Activated CD4-positive, alpha-beta memory T cell treated with anti-CD3 and anti-CD28 coated beads, Interleukin-2, amount 10 ng/mL, durations not matched to agents 7 days and 5 days (primary cell): ENCODE data around the gene KRTAP4-6. TPM values are rescaled to one million over a fixed set of nuclear protein-coding genes. Genes with fewer than 3 reads are reported as not detected.
"Not testable (repeated sequence)": the region's sequence is repeated elsewhere in the genome, so short reads cannot be mapped to it uniquely, and the experiment has no call there.

Experiments
- CTCF ChIA-PET: fragments of 350-600 bp; sonication (Branson Sonifier 250); formaldehyde crosslinking; loops from one replicate; lab custom pipeline; 2021; ENCODE audit warnings: antibody characterized with exemption, inconsistent platforms; lab: Charles Lee
- POLR2A ChIA-PET: fragments of 350-600 bp; sonication (Branson Sonifier 250); formaldehyde crosslinking; loops from one replicate; lab custom pipeline; 2021; ENCODE audit warnings: antibody characterized with exemption; lab: Charles Lee
- DNase-seq: peaks from one replicate; pipeline ENCODE4 v3.0.0-alpha.2; 2020
- H3K27ac Mint-ChIP-seq: one replicate; pipeline ENCODE4 v1.8.0; 2021; ENCODE audit warnings: mild to moderate bottlenecking, mixed read lengths
- H3K27me3 Mint-ChIP-seq: one replicate; pipeline ENCODE4 v1.8.0; 2021; ENCODE audit warnings: mixed read lengths
- H3K36me3 Mint-ChIP-seq: one replicate; pipeline ENCODE4 v1.8.0; 2021; ENCODE audit warnings: low read depth, mixed read lengths
- H3K4me1 Mint-ChIP-seq: one replicate; pipeline ENCODE4 v1.8.0; 2021; ENCODE audit warnings: mixed read lengths
- H3K4me3 Mint-ChIP-seq: one replicate; pipeline ENCODE4 v1.8.0; 2021; ENCODE audit warnings: mild to moderate bottlenecking, mixed read lengths
- H3K9me3 Mint-ChIP-seq: one replicate; pipeline ENCODE4 v1.8.0; 2021; ENCODE audit warnings: mixed read lengths
- total RNA-seq, 2 experiments: library from RNA; stranded (reverse); gene quantifications; one replicate each; pipeline ENCODE4 v1.2.3, GENCODE V29; 2021

The KRTAP4-6 gene
- total RNA-seq, 2 experiments from 2014 or later: not detected

DNA sequence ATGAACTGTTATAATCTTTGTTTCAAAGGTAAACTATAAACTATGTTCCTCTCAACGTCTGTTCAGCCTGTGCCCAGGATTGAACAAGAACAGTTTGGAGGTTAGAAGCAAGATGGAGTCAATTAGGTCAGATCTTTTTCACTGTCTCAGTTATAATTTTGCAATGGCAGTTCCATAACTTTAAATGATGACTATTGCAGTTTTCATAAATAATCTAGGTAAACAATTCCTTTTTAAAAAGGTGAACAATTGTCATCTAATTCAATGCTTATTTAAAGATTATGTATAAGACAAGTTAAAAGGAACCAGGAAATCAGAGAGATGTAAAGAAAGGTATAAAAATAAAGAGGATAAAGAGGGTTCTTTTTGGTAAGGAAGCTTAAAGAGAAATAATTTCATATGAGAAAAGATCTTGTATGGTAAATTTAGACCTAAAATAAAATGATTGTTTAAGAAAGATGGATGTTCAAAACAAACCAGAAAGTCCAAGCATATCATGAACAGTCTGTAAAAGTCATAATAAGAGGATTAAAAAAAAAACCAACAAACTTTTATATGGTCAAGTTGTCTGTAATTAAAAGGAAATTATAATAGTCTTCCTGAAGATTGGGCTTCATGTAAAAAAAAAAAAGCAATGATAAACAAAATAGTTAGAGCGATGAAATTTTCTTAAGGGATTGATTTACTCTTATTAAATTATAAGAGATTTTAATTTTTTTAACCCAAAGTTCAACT, 29.0 kb downstream of the KRTAP4-6 start:
- Mint-ChIP-seq H3K27ac (no peak overlapping the region), H3K36me3 (no peaks in the 10 kb centered on the region)

DNA sequence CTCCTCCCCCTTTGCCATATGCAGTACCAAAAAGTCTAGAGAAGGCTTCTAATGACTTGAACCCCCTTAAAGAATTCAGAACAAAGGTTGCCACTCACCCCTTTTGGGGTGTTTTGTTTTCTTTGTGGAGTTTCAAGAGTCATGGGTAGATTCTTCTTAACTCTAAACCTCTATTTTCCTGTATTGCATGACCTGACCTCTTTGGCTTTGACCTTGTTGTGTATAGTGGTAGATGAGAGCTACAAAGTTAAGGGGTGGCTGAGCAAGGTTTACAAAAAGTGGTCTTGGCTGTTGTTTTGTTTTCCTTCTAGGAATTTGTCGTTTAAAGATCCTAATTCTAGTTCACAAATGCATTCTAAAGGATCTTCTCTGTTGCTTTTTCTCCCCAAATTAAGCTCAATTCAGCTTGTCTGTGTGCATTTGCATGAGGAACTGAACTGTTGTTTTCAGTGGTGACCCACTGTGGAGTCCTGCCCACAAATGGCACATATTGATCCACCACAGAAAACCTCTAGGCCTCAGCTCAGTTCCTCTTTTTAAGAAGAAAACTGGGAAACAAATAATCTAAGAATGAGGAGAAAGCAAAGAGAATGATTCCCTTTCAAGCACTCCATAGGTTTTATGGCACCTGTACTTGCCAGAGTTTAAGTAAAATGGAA, 31.5 kb downstream of the KRTAP4-6 start:
- not testable (repeated sequence) for H3K9me3 Mint-ChIP-seq

More for the DNA sequence above, 29.0 kb downstream of the KRTAP4-6 start:
- Mint-ChIP-seq H3K4me3 (no peak overlapping the region), H3K27me3 (peaks cover 18% of the 10 kb centered on the region), H3K9me3 (peaks cover 4% of the 10 kb centered on the region), H3K4me1 (no peaks in the 10 kb centered on the region)
- ChIA-PET POLR2A (no interaction called here), CTCF (interaction anchor here (0.7 kb wide), 1 partner anchor 212 kb away, joined by 3 read pairs; no protein-coding TSS in a partner anchor)
- no peak for DNase-seq

DNA sequence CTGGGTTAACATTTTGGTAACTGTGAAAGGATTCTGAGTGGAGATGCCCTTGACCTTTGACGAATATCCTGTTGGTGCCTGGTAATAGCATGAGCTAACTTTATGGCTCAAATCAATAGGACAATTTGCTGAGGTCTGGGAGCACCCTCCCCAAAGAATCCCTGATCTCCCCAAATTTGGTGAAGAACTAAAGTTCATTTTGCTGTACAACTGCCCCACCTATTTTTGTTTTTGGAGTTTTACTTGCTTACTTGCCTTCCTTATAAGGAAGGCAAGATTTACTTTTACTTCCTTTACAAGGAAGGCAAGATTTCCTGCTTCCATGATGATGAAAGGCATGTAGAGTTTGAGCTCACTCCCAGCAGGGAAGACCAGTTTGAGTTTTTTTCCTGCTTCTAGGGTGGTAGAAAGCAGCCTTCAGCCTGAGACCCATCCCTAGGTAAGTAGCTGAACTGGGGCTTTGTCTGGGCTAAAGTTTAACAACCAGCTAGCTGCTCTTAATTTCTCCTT, 32.3 kb downstream of the KRTAP4-6 start:
- DNase-seq: no peak
- Mint-ChIP-seq H3K27me3 (peaks cover 18% of the 10 kb centered on the region), H3K4me1 (no peaks in the 10 kb centered on the region), H3K36me3 (no peaks in the 10 kb centered on the region), H3K27ac (no peak overlapping the region), H3K4me3 (no peak overlapping the region), H3K9me3 (peaks cover 4% of the 10 kb centered on the region)
- ChIA-PET POLR2A (no interaction called here), CTCF (no interaction called here)

More for the DNA sequence above, 31.5 kb downstream of the KRTAP4-6 start:
- POLR2A ChIA-PET, H3K27ac Mint-ChIP-seq, DNase-seq, H3K36me3 Mint-ChIP-seq, H3K4me1 Mint-ChIP-seq, CTCF ChIA-PET, H3K4me3 Mint-ChIP-seq: not testable (repeated sequence)
- peaks cover 18% of the 10 kb centered on the region for H3K27me3 Mint-ChIP-seq

DNA sequence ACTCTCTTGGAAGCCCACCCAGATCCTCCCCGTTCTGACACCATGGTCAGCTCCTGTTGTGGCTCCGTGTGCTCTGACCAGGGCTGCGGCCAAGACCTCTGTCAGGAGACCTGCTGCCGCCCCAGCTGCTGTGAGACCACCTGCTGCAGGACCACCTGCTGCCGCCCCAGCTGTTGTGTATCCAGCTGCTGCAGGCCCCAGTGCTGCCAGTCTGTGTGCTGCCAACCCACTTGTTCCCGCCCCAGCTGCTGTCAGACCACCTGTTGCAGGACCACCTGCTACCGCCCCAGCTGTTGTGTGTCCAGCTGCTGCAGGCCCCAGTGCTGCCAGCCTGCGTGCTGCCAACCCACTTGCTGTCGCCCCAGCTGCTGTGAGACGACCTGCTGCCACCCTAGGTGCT, 35.0 kb downstream of the KRTAP4-6 start, which contains the start of gene KRTAP4-9:
TSS of gene KRTAP4-9 (plus strand) at position 43 of the 400 bp plus-strand sequence. CDS start at position 43, 0 bp downstream.
- H3K36me3 Mint-ChIP-seq, H3K4me3 Mint-ChIP-seq, H3K9me3 Mint-ChIP-seq, H3K4me1 Mint-ChIP-seq, CTCF ChIA-PET, H3K27ac Mint-ChIP-seq, POLR2A ChIA-PET, DNase-seq: not testable (repeated sequence)
- H3K27me3 Mint-ChIP-seq: peaks cover 13% of the 10 kb centered on the region

DNA sequence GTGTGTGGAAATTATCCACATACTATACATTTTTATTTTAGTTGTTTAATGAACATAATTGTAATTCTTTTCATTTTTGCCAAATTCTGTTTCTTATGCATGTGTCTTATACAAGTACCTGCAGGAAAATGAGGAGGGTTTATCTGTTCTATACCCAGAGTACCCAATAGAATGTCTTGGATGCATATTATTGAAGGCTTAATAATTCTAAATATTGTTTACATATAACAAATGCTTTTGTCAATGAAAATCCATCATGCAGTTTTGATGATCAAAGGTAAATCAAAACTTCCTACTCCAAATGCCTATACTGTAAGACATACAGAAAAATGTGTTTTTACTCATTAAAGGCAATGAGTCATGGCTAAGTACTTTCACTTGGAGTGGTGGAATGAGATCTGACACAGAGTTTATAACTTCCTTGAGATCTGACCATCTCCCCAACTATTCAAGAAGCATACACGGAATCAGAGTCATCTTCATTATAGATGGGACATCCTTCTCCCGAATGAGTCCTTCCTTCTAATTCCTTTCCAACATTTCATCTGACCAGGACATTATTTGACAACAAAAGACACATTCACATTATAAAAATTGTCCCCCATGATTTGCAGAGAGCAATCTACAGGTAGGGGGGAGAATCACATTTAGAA, 35.8 kb downstream of the KRTAP4-6 start:
- H3K27ac Mint-ChIP-seq, H3K4me1 Mint-ChIP-seq, DNase-seq, H3K9me3 Mint-ChIP-seq, H3K4me3 Mint-ChIP-seq, H3K36me3 Mint-ChIP-seq, POLR2A ChIA-PET: not testable (repeated sequence)
- H3K27me3 Mint-ChIP-seq: peaks cover 18% of the 10 kb centered on the region
- CTCF ChIA-PET: interaction anchor here (0.6 kb wide), 1 partner anchor 393 kb away, joined by 4 read pairs; no protein-coding TSS in a partner anchor

DNA sequence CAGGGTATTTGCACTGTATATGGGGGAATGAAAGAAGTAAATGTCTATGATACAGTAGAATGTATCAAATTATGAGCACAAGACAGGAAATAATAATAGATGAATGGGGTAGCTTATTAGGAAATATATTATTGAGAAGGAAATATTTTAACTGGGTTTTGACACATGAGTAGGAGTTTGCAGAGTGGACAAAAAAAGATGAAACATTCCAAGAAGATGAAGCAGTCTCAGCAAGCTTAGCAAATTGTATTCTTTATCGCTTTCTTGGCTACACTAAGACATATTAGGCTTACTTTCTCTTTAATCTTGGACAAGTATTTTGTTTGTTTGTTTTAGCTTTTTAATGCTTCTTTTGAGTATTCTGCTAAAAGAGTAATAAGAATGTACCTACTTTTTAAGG, 36.4 kb downstream of the KRTAP4-6 start:
- H3K36me3 Mint-ChIP-seq: no peaks in the 10 kb centered on the region
- H3K4me1 Mint-ChIP-seq: no peaks in the 10 kb centered on the region
- peaks cover 17% of the 10 kb centered on the region for H3K27me3 Mint-ChIP-seq
- no peak overlapping the region for H3K4me3 Mint-ChIP-seq
- DNase-seq: no peak
- no peaks in the 10 kb centered on the region for H3K9me3 Mint-ChIP-seq
- CTCF ChIA-PET: interaction anchor here (0.6 kb wide), 1 partner anchor 393 kb away, joined by 4 read pairs; no protein-coding TSS in a partner anchor
- no peak overlapping the region for H3K27ac Mint-ChIP-seq
- POLR2A ChIA-PET: no interaction called here

DNA sequence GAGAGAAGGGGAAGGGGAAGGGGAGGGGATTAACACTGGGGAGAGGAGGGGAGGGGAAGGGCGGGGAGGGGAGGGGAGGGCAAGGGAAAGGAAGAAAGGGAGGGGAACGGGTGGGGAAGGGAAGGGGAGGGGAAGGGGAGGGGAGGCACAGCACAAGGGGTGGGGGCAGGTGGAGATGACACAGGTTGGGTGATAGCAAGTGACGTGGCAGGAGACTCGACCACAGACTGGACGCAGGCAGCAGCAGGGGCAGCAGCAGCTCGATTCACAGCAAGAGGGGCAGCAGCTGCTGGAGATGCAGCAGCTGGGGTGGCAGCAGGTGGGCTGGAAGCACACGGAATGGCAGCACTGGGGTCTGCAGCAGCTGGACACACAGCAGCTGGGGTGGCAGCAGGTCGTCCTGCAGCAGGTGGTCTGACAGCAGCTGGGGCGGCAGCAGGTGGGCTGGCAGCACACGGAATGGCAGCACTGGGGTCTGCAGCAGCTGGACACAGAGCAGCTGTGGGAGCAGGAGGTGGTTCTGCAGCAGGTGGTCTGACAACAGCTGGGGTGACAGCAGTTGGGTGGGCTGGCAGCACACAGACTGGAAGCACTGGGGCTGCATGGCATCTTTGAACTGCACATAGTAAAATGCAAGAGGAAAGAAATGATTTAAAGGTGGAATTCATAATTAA, 38.6 kb downstream of the KRTAP4-6 start, which contains the start of gene KRTAP4-16:
TSS of gene KRTAP4-16 (minus strand) at position 624 of the 674 bp plus-strand sequence. CDS start at position 624, 0 bp downstream.
- Mint-ChIP-seq H3K36me3 (no peaks in the 10 kb centered on the region), H3K27ac (no peak within 1 kb of the TSS), H3K4me1 (no peaks in the 10 kb centered on the region), H3K9me3 (no peaks in the 10 kb centered on the region), H3K27me3 (peaks cover 15% of the 10 kb centered on the region), H3K4me3 (no peak within 1 kb of the TSS)
- POLR2A ChIA-PET: no interaction called here
- DNase-seq: no peak
- CTCF ChIA-PET: no interaction called here

DNA sequence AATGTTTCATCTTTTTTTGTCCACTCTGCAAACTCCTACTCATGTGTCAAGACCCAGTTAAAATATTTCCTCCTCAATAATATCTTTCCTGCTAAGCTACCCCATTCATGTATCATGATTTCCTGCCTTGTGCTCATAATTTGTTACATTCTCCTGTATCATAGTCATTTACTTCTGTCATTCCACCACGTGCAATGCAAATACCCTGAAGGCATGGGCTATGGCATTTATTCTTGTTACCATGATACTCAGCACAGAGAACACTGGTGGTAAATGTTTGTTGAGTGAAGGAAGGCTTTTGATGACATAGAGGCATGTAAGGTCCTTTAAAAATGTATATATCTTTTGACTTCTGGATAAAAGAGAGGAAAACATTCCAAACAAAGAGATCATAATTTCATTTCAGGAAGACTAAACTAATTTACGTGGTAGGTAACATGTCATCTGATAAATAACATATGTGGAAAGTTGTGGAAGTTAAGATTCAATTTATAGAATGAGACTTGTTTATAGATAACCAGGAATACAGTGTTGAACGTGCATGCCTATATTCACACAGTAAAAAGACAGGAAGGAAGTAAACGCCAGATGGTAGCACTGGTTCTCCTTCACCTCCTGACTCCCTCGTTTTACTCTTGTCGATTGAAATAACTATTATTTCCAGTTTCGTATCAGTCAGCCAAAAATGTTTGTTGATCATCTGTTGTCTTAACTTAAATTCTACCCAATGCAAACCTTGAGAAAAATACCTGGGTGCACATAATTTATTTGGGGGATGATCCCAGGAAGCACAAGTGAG, 40.5 kb downstream of the KRTAP4-6 start:
- H3K36me3 Mint-ChIP-seq, CTCF ChIA-PET, H3K9me3 Mint-ChIP-seq, H3K4me3 Mint-ChIP-seq, POLR2A ChIA-PET, H3K4me1 Mint-ChIP-seq, H3K27ac Mint-ChIP-seq, DNase-seq: not testable (repeated sequence)
- peaks cover 10% of the 10 kb centered on the region for H3K27me3 Mint-ChIP-seq

DNA sequence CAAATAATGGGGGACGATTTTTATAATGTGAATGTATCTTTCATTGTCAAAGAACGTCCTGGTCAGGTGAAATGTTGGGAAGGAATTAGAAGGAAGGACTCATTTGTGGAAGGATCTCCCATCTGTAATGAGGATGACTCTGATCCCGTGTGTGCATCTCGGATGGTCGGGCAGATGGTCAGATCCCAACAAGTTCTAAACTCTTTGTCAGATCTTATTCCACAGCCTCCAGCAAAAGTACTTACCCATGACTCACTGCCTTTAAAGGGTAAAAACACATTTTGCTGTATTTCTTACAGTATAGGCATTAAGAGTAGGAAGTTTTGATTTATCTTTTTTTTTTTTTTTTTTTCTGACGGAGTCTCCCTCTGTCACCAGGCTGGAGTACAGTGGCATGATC, 41.9 kb downstream of the KRTAP4-6 start:
- Mint-ChIP-seq H3K27ac (no peak overlapping the region), H3K27me3 (peaks cover 10% of the 10 kb centered on the region), H3K4me1 (no peaks in the 10 kb centered on the region), H3K4me3 (no peak overlapping the region), H3K9me3 (no peaks in the 10 kb centered on the region), H3K36me3 (no peaks in the 10 kb centered on the region)
- CTCF ChIA-PET: no interaction called here
- no peak for DNase-seq
- POLR2A ChIA-PET: no interaction called here

DNA sequence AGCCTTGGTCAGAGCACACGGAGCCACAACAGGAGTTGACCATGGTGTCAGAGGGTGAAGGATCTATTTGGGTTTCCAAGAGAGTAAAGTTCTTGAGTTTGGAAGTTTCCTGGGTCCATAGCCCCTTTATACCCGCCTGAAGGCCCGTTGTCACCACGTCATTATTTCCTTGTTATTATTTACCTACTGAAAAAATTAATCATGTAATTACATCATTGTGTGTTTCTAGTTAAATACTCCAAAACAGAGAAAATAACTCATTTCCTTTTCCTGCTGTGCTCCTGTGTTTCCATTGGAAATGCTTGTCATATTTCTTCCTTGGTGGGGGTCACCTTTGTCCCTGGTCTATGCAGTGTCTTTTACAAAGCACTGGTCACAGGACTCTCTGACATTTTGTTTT, 42.3 kb downstream of the KRTAP4-6 start, which contains the start of gene KRTAP4-8:
TSS of gene KRTAP4-8 (minus strand) at position 101 of the 400 bp plus-strand sequence. CDS start at position 43, 58 bp downstream.
- Mint-ChIP-seq H3K27me3 (peaks cover 10% of the 10 kb centered on the region), H3K4me3 (no peak within 1 kb of the TSS), H3K36me3 (no peaks in the 10 kb centered on the region), H3K4me1 (no peaks in the 10 kb centered on the region), H3K9me3 (no peaks in the 10 kb centered on the region), H3K27ac (no peak within 1 kb of the TSS)
- DNase-seq: no peak
- POLR2A ChIA-PET: no interaction called here
- CTCF ChIA-PET: no interaction called here

DNA sequence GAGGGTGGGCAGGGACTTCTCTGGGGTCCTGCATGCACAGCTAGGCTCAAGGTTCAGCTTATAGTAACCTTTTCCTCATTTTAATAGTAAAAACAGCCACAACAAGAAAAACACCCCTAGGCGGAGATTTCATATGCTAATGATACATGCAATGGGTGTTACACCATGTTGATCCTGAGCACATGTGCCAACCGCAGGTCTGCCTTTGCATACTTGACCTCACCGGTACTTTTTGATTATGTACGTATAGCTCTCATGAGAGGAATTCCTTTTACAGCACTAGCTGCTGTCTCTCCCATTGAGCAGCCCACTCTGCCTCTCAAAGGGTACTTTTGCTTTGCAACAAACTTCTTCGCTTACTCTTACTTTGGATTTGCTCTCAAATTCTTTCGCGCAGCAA, 44.3 kb downstream of the KRTAP4-6 start:
- peaks cover 3% of the 10 kb centered on the region for H3K9me3 Mint-ChIP-seq
- H3K27ac Mint-ChIP-seq: no peak overlapping the region
- ChIA-PET POLR2A (no interaction called here), CTCF (no interaction called here)
- no peaks in the 10 kb centered on the region for H3K36me3 Mint-ChIP-seq
- no peak for DNase-seq
- no peaks in the 10 kb centered on the region for H3K4me1 Mint-ChIP-seq
- H3K4me3 Mint-ChIP-seq: no peak overlapping the region
- H3K27me3 Mint-ChIP-seq: peaks cover 10% of the 10 kb centered on the region
